Muscle layer of colon (tissue), 2 donors: ENCODE measurements around the gene GPR52.

ENCODE experiments used
- H3K27ac ChIP-seq: one replicate; pipeline ENCODE4 v1.7.0; 2013; ENCODE audit warnings: low read depth, mild to moderate bottlenecking, low read length, moderate library complexity
- H3K27me3 ChIP-seq, 2 donors: one replicate each; pipeline ENCODE4 v1.7.0; 2013; ENCODE audit warnings: low read length in 2 of 2, mild to moderate bottlenecking in 2 of 2; ENCODE audit not compliant: insufficient read depth in 2 of 2, control insufficient read depth in 1 of 2
- H3K36me3 ChIP-seq: one replicate; pipeline ENCODE4 v1.7.0; 2013; ENCODE audit warnings: mild to moderate bottlenecking, low read length; ENCODE audit not compliant: insufficient read depth
- H3K4me1 ChIP-seq: one replicate; pipeline ENCODE4 v1.7.0; 2013; ENCODE audit warnings: mild to moderate bottlenecking, low read length; ENCODE audit not compliant: insufficient read depth
- H3K4me3 ChIP-seq, 2 donors: one replicate each; pipeline ENCODE4 v1.7.0; 2013; ENCODE audit warnings: low read length in 2 of 2, low read depth in 1 of 2, mild to moderate bottlenecking in 1 of 2, moderate library complexity in 1 of 2
- H3K9ac ChIP-seq: one replicate; pipeline ENCODE4 v1.7.0; 2013; ENCODE audit warnings: low read length
- H3K9me3 ChIP-seq: one replicate; pipeline ENCODE4 v1.7.0; 2013; ENCODE audit warnings: mild to moderate bottlenecking, low read length
- donor health status: abdominal sarcoma.
- donor health status: Adenocarcinoma of cecum.

GPR52 gene

GRCh38 chr1:174417921-174418320 is 29.8 kb upstream of the GPR52 start:
- Histone ChIP-seq H3K4me3 (no peak overlapping the region), H3K9me3 (no peaks in the 10 kb centered on the region), H3K4me1 (no peaks in the 10 kb centered on the region), H3K27ac (no peak overlapping the region), H3K36me3 (no peaks in the 10 kb centered on the region), H3K27me3 (no peaks in the 10 kb centered on the region), H3K9ac (no peak overlapping the region)

- no peak overlapping the region for H3K27ac ChIP-seq
- no peaks in the 10 kb centered on the region for H3K9me3 ChIP-seq
- no peaks in the 10 kb centered on the region for H3K4me1 ChIP-seq
- no peak overlapping the region for H3K9ac ChIP-seq
- no peaks in the 10 kb centered on the region for H3K36me3 ChIP-seq
- no peak overlapping the region for H3K4me3 ChIP-seq
- no peaks in the 10 kb centered on the region for H3K27me3 ChIP-seq
Measured at GRCh38 chr1:174425121-174425520, 22.6 kb upstream of the GPR52 start.

- H3K36me3 ChIP-seq = no peaks in the 10 kb centered on the region
- no peak overlapping the region for H3K4me3 ChIP-seq
- no peaks in the 10 kb centered on the region for H3K4me1 ChIP-seq
- H3K27me3 ChIP-seq = no peaks in the 10 kb centered on the region
- H3K27ac ChIP-seq = no peak overlapping the region
- H3K9ac ChIP-seq = no peak overlapping the region
- no peaks in the 10 kb centered on the region for H3K9me3 ChIP-seq
Measured at GRCh38 chr1:174426153-174426552, 21.6 kb upstream of the GPR52 start.

DNA sequence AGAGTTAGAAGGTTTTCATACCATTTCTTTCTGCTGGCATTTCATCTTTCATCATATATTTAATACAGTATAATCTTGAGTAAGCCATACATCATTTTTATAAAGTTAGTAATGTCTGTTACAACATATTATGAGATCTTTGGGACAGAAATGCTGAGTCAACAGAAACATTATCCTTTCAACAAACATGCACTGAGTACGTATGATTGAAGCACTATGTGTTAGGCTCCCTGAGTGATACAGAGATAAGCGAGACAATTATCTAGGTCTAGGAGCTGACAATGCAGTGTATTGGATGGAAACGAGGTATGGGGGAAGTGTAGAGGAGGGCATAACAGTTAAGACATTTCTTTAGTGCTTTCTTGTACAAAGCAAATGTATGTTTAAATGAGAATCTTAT is 19.7 kb upstream of the GPR52 start:
- Histone ChIP-seq H3K4me1 (no peaks in the 10 kb centered on the region), H3K9me3 (no peaks in the 10 kb centered on the region), H3K27ac (no peak overlapping the region), H3K9ac (no peak overlapping the region), H3K4me3 (no peak overlapping the region), H3K36me3 (no peaks in the 10 kb centered on the region), H3K27me3 (no peaks in the 10 kb centered on the region)

DNA sequence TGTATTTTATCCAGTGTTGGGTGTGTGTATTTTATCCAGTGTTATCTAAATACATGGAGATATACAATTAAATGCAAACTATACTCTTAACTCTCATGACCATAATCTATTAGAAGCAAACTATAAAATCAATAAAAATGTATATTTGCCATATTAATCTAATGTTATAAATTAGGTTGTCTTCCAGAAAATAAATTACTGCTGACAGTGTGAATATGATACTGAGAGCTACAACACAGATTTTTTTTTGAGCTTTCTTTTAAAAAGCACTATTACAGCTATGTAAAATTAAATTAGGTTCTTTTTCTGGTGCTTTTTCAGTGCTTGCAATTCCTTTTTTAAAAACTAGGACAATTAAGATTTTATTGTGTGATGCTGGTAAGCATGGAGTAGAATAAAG is 19.0 kb upstream of the GPR52 start:
- Histone ChIP-seq H3K27me3 (no peaks in the 10 kb centered on the region), H3K4me3 (no peak overlapping the region), H3K9me3 (no peaks in the 10 kb centered on the region), H3K27ac (no peak overlapping the region), H3K9ac (no peak overlapping the region), H3K4me1 (no peaks in the 10 kb centered on the region), H3K36me3 (no peaks in the 10 kb centered on the region)

GRCh38 chr1:174433451-174433850 is 14.3 kb upstream of the GPR52 start:
- no peaks in the 10 kb centered on the region for H3K4me1 ChIP-seq
- no peaks in the 10 kb centered on the region for H3K27me3 ChIP-seq
- H3K9me3 ChIP-seq = no peaks in the 10 kb centered on the region
- no peaks in the 10 kb centered on the region for H3K36me3 ChIP-seq
- H3K9ac ChIP-seq = no peak overlapping the region
- H3K27ac ChIP-seq = no peak overlapping the region
- no peak overlapping the region for H3K4me3 ChIP-seq

DNA sequence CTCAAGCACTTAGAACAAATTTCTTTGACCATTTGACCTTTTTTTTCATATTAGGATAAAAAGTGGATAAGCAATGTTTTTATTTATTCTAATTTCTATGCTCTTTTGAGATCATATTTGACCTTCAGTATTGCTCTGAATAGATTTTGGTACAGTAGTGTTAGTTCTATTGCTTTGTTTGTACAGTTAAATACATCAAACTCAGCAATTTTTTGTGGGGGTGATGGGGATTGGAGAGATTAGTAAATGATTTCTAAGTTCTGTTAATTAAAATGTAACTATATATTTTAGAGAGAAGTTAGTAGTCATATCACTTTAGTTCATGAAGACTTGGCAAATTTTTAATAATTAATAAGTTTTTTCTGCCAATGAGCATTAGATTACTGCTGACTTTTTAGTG is 2.4 kb upstream of the GPR52 start:
- Histone ChIP-seq H3K4me3 (no peak overlapping the region), H3K4me1 (peaks cover 10% of the 10 kb centered on the region), H3K36me3 (no peaks in the 10 kb centered on the region), H3K9me3 (no peaks in the 10 kb centered on the region), H3K27me3 (no peaks in the 10 kb centered on the region), H3K9ac (no peak overlapping the region), H3K27ac (no peak overlapping the region)

GRCh38 chr1:174445817-174446216 is 1.9 kb upstream of the GPR52 start:
- no peaks in the 10 kb centered on the region for H3K36me3 ChIP-seq
- peaks cover 10% of the 10 kb centered on the region for H3K4me1 ChIP-seq
- no peak overlapping the region for H3K9ac ChIP-seq
- no peaks in the 10 kb centered on the region for H3K9me3 ChIP-seq
- H3K4me3 ChIP-seq = no peak overlapping the region
- no peak overlapping the region for H3K27ac ChIP-seq
- no peaks in the 10 kb centered on the region for H3K27me3 ChIP-seq

- H3K36me3 ChIP-seq = no peaks in the 10 kb centered on the region
- no peaks in the 10 kb centered on the region for H3K27me3 ChIP-seq
- no peak overlapping the region for H3K27ac ChIP-seq
- H3K9me3 ChIP-seq = no peaks in the 10 kb centered on the region
- H3K4me1 ChIP-seq = peaks cover 10% of the 10 kb centered on the region
- no peak overlapping the region for H3K9ac ChIP-seq
- H3K4me3 ChIP-seq = no peak overlapping the region
Measured at GRCh38 chr1:174448531-174448883, 743 bp downstream of the GPR52 start.

- Histone ChIP-seq H3K9me3 (no peaks in the 10 kb centered on the region), H3K27ac (no peak overlapping the region), H3K4me3 (no peak overlapping the region), H3K27me3 (no peaks in the 10 kb centered on the region), H3K9ac (no peak overlapping the region), H3K4me1 (peaks cover 10% of the 10 kb centered on the region), H3K36me3 (no peaks in the 10 kb centered on the region)
Measured at GRCh38 chr1:174448974-174449373, 1.2 kb downstream of the GPR52 start.

DNA sequence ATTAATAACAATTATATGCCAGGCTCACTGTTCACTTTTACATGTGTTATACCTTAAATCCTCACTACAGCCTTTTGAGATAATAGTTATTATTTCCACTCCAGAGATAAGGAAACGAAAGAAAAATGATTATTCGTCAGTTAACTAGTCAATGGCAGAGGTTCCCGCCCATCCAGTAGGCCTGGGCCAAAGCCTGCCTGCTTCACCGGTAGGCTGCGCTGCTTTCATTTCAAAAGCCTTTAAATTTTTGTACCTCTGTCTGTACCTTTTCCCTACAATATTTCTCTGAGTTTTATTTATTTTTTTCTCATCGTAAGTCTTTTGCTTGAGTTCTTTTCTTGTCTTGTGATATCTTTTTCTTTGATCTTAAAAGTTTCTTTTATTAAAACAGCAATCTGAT is 3.6 kb downstream of the GPR52 start:
- Histone ChIP-seq H3K4me1 (peaks cover 10% of the 10 kb centered on the region), H3K9me3 (no peaks in the 10 kb centered on the region), H3K4me3 (no peak overlapping the region), H3K9ac (no peak overlapping the region), H3K36me3 (no peaks in the 10 kb centered on the region), H3K27ac (no peak overlapping the region), H3K27me3 (no peaks in the 10 kb centered on the region)

- Histone ChIP-seq H3K4me1 (no peaks in the 10 kb centered on the region), H3K27ac (no peak overlapping the region), H3K4me3 (no peak overlapping the region), H3K9ac (no peak overlapping the region), H3K27me3 (no peaks in the 10 kb centered on the region), H3K9me3 (no peaks in the 10 kb centered on the region), H3K36me3 (no peaks in the 10 kb centered on the region)
Measured at GRCh38 chr1:174465855-174466254, 18.1 kb downstream of the GPR52 start.
